ENCODE results near the gene CENPU.

CENPU gene

DNA sequence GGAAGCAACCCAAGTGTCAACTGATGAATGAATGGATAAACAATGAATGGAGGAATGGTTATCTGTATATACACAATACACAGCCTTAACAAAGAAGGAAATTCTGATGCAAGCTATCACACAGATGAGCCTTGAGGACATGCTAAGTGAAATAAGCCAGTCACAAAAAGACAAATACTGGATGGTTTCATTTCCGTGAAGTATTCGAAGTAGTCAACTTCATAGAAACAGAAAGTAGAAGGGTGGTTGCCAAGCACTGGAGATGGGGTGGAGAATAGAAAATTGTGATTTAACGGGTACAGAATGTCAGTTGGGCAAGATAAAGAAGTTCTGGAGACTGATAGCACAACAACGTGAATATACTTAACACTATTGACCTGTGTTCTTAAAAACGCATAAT lies 28.2 kb downstream of the CENPU start:
- DNase-seq: no peak

DNA sequence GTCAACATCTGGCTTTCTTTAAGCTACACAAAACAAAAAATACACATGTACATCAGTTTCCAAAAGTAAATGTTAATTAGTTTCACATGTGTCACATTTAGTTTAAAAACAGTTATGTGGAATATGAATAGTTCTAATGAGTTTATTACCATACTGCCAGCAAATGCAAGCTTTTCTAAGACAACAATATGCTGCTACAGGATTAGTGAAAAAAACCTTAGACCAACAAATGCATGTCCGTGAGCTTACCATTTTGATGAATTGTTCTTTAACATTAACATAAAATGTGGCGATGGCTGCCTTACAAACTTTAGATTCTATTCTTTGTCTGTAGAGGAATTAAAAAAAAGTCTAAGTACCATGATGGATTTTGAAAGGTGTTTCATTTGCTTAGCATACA lies 31.8 kb downstream of the CENPU start:
- DNase-seq: no peak

DNA sequence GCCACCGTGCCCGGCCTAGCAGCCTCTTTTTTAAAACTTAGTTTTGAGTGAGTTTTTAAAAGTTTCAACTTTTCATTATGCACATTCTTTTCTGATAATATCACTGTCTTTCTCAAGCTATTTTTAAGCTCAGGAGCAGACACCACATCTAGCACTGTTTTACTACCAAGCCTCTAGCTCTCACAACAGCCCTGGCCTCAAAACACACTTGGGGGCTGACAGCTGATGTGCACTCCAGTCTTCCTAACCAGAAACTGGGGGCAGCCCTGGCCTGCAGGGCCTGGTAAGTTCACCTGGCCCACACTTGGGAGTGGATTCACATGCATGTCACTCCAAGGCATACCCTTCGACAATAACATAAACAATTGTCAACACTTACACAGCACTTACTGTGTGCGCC lies 34.0 kb downstream of the CENPU start:
- DNase-seq: no peak

DNA sequence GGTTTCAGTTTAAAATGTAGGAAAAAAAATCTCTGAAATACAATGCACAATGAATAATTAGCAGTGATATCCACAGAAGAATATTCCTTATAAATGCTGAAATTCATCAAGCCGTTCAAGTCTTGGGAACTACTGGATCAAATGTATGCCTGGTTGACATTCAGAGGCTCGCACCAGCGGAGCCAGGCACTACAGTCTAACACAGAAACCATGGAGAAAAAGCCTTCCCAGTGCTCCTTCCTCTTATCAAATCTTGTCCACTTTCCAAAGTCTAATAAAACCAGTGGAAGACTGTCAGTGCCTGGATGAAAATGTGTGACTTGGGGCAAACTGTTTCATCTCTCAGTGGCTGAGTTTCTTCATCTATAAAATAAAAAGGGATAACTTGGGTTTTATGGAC lies 35.9 kb downstream of the CENPU start:
- no peak for DNase-seq

DNA sequence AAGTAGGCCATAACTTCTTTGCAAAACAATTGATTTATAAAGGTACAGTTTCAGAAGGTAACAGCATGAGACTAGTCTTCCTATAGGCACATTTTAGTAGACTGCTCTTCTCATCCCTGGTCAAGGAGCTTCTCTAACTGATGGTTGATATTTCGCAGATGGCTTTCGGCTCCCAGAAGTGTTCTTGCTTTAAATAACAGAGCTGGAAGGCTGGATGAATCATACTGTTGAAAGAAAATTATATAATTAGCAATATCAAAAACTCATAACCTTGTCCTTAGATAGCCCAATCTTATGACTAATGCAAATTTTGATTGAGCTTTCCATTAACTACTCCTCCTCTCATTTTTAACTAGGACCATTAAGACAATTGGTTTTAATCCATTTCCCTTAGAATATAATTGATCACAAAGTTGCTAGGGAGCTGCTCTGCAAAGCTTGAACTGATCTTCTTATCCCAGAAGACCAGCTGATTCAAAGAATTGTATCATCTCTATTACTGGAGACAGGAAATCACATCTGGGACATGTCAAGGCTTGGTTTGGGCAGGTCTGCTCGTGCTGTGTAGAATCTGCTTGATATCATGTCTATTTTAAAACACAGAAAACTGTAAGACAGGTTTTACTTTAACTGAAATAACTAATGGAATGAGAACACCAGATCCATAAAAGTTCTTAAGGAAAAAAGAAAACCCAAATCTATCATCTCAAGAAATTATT lies 38.6 kb downstream of the CENPU start:
- no peak for DNase-seq

DNA sequence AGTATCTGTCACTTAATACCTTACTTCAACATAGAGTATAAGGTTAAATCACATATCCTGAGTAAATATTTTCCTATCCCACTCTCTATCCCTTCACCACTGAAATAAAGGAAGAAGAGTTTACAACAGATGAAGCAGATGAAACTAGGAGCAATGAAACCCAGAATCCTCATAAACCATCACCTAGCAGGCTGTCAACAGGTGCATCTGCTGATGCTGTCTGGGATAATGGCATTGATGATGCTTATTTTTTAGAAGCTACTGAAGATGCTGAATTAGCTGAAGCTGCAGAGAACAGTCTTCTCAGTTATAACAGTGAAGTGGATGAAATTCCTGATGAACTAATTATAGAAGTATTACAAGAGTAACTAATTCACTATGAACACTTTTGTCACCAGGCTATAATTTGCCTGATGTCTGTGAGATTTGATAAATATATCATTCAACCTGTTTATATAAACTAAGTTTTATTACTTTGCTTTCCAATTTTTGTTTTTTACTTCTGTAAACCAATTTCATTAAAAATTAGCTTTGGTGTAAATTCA lies 39.4 kb downstream of the CENPU start:
- DNase-seq: no peak

DNA sequence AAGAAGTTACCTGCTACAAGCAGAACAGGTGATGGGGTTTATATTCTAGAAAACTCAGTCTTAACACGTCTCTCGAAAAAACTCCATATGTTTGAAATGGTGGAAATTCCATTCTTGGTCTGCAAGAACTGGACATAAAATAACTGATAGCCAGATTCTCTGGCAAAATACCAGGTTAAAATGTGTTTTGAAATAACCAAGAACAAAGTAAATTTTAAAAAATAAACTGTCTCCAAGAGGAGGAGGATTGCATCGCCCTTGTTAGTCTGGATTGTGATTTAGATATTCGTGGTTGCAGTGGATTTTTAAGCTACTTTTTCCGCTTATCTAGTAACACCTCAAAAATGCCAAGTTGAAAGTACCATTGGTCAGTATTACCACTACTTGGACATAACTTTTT lies 40.8 kb downstream of the CENPU start:
- no peak for DNase-seq

DNA sequence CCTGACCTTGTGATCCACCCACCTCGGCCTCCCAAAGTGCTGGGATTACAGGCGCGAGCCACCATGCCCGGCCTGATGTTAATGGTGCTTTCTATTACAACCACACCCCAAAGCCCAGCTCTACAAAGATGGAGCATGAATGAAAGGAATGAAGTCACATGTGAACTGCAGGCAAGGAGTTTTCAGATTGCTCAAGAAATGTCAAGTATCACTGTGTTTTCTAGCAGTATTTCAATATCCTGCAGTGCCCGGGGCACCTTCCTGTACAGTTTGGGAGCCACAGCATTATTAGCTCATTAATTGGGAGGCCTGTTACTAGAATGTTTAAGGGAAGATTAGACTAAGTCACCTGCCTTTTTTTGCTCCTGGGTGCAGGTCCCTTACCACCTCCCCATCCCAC lies 44.2 kb downstream of the CENPU start:
- DNase-seq: no peak

DNA sequence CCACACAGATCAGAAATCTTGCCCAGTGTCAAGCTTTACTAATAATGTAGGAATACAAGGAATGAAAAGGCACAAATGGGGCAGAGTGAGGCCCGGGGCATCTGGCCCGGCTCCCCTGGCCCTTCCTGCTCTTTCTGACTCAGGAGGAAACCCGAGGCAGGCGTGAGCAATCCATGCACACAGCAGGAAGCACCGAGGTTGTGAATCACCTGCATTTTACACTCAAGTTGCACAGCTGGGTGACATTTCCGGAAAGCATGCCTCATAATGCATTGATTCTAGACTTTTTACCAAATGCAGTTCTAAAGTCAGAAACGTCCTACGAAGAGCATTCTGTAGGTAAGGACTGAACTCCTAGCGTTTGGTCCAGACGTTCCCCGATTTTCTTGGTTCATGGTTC lies 45.4 kb downstream of the CENPU start:
- no peak for DNase-seq

DNA sequence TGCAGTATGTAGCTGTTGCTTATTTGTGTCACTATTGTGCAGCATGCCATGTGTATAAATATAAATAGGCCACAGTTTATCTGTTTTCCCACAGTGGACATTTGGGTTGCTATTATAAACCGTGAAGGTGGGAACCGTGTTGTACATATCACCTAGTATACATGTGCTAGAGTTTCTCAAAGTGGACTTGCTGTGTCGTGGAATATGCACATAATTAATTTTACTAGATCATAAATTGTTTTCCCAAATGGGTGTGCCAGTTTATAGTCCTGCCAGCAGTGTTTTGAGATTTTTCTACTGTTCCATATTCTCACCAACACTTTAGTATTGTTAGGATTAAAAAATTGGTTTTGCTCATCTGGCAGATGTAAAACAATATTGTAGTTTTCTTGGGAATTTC lies 45.9 kb downstream of the CENPU start:
- no peak for DNase-seq

DNA sequence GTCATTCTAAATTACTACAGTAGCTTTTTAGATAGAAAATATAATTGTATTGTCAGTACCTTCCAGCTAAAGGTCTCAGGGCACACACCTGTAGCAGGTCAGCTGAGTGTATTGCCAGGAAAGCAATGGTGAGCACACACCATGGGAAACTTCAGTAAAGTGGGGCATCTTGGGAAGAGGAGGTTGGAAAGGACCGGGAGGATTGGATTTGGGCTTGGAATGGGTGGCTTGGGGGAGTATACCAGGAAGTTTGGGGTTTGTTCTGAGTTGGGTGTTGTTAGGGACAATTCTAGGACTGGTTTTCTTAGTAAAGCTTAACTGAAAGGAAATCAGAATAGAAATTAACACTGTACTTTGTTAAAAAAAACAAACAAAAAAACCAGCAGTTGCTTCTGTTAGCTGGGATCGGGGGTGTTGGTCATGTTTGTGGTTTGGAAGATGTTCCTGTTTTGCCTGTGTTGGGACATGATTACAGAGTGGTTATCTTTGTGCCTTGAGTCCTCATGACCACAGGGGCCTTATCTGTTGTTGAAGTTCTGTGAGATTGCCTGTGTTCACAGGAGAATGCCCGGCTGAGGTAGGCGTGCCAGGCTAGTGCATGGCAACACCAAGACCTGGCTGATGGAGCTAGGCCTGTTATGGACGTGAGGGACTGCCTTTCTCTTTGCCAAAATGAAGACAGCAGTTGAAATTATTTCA lies 49.3 kb downstream of the CENPU start:
- DNase-seq: no peak

DNA sequence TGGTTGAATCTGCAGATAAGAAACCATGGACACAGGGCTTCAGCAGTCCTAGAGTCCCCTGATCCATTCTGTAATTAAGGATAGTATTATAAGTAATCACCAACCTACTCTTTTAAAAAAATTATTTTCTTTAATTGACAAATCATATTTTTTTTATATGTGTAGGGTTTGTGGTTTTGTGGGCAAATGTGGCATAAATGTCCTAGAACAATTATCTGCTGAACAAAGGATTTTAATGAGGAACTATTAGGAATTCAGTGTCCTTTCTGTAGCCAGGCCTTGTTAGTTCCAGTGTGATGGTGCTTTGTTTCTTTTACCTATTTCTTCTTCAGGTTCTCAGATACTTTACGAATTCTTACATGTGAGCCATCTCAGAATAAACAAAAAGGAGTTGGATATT lies 52.0 kb downstream of the CENPU start:
- no peak for DNase-seq

DNA sequence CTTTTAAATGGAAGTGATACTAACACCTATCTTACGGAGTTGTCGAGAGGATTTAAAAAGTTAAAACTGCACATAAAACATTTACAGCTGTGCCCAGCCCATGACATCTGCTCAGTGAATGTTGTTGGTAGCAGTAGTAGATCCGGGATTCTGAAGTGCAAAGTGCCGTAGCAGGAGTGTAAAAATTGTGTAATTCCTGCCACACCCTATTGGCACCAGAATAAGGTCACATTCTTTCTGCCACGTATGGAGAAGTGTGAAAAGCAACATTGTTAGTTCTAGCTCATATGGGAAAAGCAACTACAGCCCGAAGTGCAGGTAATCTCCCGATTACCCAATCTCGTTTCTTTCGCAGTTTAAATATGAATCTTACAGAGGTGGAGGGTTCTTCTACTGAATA lies 53.2 kb downstream of the CENPU start:
- no peak for DNase-seq

DNA sequence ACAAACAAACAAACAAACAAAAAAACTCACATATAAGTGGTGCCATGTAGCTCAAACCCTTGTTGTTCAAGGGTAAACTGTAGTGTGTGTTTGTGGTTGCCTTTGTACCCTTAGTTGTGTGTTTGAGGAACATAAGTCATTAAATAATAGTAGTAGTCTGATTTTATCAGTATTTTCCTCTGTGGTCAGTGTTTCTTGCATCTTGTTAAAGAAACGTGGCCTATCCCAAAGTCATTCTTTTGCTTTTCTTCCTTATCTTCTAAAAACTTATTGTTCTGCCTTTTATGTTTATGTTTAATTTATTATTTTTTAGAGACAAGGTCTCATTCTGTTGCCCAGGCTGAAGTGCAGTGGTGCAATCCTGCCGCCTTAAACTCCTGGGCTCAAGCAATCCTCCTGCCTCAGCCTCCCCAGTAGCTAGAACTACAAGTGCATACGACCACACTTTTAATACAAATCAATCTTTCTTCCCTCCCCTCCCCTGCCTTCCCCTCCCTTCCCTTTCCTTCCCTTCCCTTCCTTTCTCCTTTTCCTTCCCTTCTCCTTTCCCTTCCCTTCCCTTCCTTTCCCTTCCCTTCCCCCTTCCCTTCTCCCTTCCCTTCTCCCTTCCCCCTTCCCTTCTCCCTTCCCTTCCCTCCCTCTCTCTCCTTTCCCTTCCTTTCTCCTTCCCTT lies 57.9 kb downstream of the CENPU start:
- no peak for DNase-seq

DNA sequence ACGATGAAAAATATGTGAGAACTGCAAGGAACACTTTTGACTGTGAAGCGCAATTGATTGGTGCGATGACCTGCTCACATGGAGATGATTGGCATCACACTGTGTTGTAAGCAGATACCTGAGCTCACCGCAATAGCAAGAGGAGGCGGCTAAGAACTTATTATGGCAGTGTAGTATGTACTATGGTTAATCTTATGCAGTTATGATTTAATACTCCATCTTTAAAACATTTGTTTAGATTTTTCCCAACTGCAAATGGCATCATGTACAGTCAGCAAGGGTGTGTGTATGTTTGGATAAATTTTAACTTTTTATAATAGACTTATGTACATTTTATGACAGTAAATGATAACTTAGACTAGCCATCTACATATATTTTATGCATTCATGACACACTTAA lies 58.9 kb downstream of the CENPU start:
- DNase-seq: no peak

DNA sequence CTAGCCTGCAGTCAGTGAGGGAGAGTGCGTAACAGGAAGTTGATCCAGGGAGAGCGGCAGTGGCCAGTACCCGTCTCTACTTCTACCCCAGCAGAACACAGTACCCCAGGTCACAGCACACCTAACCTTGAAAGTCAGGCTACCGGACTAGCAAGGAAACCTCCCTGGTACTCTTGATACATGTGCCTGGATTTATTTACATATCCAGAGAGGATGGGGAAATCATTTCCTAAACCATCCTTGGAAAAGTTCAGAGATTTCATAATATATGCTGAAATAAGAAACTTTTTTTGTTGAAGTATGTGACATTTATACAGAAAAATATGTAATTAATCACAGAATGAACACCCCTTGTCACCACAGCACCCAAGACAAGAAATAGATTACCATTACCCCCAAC lies 59.9 kb downstream of the CENPU start:
- no peak for DNase-seq

DNA sequence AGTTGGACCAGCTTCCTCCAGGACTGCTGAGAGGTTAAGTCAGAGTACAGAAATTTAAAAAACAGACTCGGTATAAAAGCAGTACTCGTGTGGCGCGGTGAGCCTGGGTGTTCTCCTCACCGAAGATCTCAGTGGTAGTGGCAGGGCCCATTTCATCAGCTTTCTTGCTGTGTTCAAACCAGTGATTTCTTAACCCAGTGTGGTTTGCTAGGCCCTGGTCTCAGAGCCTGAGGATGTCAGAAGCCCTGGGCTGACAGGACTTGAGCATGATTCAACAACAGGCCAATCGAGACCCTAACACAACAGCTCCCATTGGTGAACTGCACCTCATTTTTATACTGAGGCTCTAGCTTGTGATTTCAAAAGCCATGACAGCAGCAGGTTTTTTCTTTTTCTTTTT lies 61.2 kb downstream of the CENPU start:
- DNase-seq: no peak

DNA sequence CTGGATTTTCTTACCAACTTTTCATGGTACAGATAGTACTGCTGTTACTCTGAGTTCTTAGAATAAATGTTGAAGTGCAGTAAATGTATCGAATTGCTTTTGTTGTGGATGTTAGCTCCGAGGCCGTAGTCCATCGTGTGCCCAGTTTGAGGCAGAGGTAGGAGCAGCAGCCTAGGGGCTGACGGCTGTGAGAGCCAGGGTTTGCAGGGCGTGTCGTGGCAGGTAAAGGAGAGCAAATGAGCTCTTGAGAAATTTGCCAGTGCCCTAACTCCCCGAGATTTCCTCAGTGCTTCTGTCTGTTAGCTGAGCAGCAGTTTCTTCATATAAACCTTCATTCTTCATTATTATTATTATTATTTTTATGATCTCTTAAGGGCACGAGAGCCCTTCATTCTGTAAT lies 62.8 kb downstream of the CENPU start:
- DNase-seq: no peak

DNA sequence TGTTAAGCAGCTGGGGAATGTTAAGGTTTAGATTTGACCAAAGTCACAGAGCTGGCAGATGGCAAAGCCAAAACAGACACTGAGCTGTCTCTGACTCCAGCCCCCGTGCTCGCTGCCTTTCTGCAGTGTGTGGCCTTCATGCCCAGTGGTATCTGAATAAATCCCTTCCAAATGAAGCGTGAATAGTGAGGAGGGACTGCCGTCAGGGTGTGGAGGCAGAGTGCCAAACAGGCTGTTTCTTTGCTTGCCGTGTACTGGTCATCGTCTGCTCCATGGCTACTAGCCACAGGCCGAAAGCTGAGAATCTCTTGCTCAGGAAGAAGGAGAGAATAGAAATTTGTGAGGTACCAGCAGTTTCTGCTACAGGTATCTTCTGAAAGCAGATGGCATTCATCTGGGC lies 64.6 kb downstream of the CENPU start:
- no peak for DNase-seq

DNA sequence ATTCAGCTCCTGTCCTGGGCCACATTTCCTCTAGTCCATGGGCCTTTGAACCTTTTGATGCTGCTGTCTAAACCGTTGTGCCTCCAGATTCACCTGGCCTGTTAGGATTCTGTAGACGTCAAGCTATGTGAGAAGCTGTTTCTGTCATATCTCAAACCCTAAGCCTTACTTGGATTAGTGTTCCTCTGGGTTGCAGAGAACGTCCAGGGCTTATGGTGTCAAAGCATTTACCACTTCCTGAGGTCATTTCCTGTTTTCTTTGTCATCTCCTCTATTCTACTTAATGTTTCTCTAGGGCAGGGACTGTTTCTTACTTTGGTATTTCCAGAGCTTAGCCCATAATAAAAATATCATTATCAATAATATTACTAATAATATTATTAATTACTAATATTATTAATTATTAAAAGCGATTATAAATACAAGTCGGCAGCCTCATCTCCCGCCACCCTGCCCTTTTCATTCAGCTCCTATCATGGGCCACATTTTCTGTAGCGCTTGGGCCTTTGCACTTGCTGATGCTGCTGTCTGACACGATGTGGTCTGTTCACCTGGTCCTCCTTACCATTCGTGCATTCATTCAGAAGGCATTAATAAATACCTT lies 65.3 kb downstream of the CENPU start:
- no peak for DNase-seq

DNA sequence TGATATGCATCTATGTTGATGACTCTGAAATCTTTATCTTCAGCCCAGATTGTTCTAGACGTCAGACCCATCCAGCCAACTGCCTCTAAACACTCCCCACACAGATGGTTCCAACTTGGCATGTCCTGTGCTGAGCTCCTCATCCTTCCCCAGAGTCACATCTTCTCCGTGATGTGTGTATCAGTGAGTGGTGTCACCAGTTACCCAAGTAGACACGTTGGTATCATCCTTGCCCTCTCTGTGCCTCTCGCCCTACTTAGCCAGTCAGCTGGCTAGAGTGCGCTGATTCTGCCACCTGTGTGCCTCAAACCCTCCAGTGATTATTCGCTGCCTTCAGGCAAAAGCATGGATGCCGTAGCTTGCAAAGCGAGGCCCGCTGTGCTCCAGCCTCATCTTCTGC lies 65.8 kb downstream of the CENPU start:
- DNase-seq: no peak

DNA sequence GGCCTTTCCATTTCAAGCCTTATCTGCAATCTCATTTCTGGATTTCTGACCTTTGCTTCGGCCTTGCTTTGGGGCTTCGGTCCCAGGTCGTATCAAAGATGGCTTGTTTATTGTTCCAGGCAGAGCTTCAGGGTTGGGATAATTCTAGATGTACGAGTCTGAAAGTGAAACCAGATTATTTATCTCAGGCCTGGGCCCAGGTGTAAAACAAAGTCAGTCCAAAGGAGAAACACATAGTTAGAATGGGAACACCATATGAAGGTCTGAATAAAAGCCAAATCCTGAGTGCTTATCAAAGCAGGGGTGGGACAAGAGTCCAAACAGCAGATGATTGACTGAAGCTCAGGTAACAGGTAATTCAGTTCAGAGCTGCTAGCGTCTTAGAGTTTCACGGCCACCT lies 67.2 kb downstream of the CENPU start:
- DNase-seq: no peak

DNA sequence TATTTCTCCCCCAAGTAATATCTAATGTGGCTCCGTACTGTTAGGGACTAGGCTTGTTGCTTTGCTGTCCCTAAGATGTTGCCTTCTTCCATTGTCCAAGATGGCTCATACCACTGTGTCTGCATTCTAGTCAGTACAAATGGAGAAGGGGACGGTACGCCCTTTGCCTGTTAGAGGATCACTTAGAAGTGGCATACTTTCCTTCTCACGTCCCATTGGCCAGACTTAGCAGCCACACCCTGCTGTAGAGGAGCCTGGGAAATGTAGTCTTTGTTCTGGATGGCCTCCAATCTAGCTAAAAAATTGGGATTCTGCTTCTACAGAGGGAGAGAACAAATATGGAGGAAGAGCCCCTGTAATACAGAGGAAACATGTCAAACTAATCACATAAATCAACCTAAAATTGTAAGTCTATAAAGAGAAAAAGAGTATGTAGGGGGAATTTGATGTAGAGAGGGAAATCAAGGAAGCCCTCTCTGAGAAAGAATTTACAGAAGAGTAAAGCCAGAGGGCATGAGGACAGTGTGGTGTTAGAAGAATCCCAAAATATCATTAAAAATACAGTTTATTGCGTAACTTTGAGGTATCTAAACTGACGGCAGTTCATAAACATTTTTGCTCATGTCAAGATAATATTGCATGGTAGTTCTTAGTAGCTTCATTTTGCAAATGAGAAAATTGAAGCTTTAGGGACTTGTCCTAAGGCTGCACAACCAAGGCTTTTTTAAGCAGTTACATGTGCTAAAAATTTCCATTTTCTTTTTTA lies 69.3 kb downstream of the CENPU start:
- no peak for DNase-seq
